ENCODE results near the gene KRTAP10-8.
"Not testable (repeated sequence)": the region's sequence is repeated elsewhere in the genome, so short reads cannot be mapped to it uniquely, and the experiment has no call there.

The KRTAP10-8 gene

DNA sequence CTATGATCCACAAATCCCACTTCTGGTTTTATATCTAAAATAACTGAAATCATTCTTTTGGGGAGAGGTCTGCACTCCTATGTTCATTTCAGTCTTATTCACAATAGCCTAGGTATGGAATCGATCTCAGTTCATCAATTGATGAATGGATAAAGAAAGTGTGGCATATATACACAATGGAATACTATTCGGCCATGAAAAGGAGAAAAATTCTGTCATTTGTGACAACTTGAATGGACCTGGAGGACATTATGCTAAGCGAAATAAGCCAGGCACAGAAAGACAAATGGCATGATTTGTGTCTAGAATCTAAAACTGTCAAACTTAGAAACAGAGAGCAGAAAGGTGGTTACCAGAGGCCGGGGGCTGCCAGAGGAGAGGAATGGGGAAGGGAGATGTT is 5.4 kb upstream of the KRTAP10-8 start:
- Histone ChIP-seq H3F3A (ENCODE audit: insufficient read depth, low read length) (no peaks in the 10 kb centered on the region), H3K27ac (ENCODE audit: low read length) (no peak overlapping the region), H2AFZ (ENCODE audit: low read length) (no peak overlapping the region), H3K4me2 (ENCODE audit: low read depth, low read length) (no peak overlapping the region), H3K9me2 (replicated peaks; ENCODE audit: insufficient read depth, low read length) (no peaks in the 10 kb centered on the region), H3K27me3 (replicated peaks; ENCODE audit: insufficient read depth, low read length) (peaks cover 82% of the 10 kb centered on the region), H3K79me2 (ENCODE audit: low read length) (no peaks in the 10 kb centered on the region), H3K4me1 (ENCODE audit: low read length) (no peaks in the 10 kb centered on the region), H3K4me3 (ENCODE audit: low read length) (no peak overlapping the region), H3K36me3 (replicated peaks; ENCODE audit: insufficient read depth, low read length) (no peaks in the 10 kb centered on the region), H3K9ac (ENCODE audit: low read length) (no peak overlapping the region), H3K9me3 (replicated peaks; ENCODE audit: insufficient read depth, low read length) (no peaks in the 10 kb centered on the region), H4K20me1 (ENCODE audit: insufficient read depth, low read length) (no peaks in the 10 kb centered on the region)
- no peak for DNase-seq
- TF ChIP-seq EZH2phosphoT487 (IDR thresholded peaks at IDR 0.05; ENCODE audit: low read length) (no peak), EZH2 (optimal IDR thresholded peaks at IDR 0.05; ENCODE audit: low read depth, low read length) (no peak)
- TF ChIP-seq, protein P1, sequence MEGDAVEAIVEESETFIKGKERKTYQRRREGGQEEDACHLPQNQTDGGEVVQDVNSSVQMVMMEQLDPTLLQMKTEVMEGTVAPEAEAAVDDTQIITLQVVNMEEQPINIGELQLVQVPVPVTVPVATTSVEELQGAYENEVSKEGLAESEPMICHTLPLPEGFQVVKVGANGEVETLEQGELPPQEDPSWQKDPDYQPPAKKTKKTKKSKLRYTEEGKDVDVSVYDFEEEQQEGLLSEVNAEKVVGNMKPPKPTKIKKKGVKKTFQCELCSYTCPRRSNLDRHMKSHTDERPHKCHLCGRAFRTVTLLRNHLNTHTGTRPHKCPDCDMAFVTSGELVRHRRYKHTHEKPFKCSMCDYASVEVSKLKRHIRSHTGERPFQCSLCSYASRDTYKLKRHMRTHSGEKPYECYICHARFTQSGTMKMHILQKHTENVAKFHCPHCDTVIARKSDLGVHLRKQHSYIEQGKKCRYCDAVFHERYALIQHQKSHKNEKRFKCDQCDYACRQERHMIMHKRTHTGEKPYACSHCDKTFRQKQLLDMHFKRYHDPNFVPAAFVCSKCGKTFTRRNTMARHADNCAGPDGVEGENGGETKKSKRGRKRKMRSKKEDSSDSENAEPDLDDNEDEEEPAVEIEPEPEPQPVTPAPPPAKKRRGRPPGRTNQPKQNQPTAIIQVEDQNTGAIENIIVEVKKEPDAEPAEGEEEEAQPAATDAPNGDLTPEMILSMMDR (IDR thresholded peaks at IDR 0.05; ENCODE audit: low read length): no peak

DNA sequence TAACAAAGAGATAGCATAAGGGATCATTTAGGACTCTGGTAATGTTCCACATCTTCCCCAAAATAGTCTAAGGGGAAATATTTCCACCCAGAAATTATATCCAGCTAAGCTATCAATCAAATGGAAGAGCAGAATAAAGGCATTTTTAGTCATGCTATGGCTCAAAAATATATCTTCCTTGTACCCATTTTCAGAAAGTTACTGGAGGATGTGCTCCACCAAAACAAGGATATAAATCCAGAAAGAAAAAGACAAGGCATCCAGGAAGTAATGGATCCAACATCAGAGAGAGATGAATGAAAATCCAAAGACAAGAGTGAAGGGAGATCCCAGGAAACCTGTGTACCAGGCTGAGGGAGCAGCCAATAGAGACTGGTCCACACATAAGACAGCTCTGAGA is 2.7 kb upstream of the KRTAP10-8 start:
- Histone ChIP-seq H3K79me2 (ENCODE audit: low read length) (no peaks in the 10 kb centered on the region), H2AFZ (ENCODE audit: low read length) (no peak overlapping the region), H3K9ac (ENCODE audit: low read length) (no peak overlapping the region), H3K4me1 (ENCODE audit: low read length) (no peaks in the 10 kb centered on the region), H3K4me3 (ENCODE audit: low read length) (no peak overlapping the region), H3K9me2 (replicated peaks; ENCODE audit: insufficient read depth, low read length) (no peaks in the 10 kb centered on the region), H3K4me2 (ENCODE audit: low read depth, low read length) (no peak overlapping the region), H3K9me3 (replicated peaks; ENCODE audit: insufficient read depth, low read length) (no peaks in the 10 kb centered on the region), H3K36me3 (replicated peaks; ENCODE audit: insufficient read depth, low read length) (no peaks in the 10 kb centered on the region), H3F3A (ENCODE audit: insufficient read depth, low read length) (no peaks in the 10 kb centered on the region), H3K27ac (ENCODE audit: low read length) (no peak overlapping the region), H3K27me3 (replicated peaks; ENCODE audit: insufficient read depth, low read length) (peaks cover 85% of the 10 kb centered on the region), H4K20me1 (ENCODE audit: insufficient read depth, low read length) (no peaks in the 10 kb centered on the region)
- no peak for DNase-seq
- TF ChIP-seq, protein P1 (IDR thresholded peaks at IDR 0.05; ENCODE audit: low read length): no peak
- no peak for TF ChIP-seq EZH2 (optimal IDR thresholded peaks at IDR 0.05; ENCODE audit: low read depth, low read length)
- no peak for TF ChIP-seq EZH2phosphoT487 (IDR thresholded peaks at IDR 0.05; ENCODE audit: low read length)

DNA sequence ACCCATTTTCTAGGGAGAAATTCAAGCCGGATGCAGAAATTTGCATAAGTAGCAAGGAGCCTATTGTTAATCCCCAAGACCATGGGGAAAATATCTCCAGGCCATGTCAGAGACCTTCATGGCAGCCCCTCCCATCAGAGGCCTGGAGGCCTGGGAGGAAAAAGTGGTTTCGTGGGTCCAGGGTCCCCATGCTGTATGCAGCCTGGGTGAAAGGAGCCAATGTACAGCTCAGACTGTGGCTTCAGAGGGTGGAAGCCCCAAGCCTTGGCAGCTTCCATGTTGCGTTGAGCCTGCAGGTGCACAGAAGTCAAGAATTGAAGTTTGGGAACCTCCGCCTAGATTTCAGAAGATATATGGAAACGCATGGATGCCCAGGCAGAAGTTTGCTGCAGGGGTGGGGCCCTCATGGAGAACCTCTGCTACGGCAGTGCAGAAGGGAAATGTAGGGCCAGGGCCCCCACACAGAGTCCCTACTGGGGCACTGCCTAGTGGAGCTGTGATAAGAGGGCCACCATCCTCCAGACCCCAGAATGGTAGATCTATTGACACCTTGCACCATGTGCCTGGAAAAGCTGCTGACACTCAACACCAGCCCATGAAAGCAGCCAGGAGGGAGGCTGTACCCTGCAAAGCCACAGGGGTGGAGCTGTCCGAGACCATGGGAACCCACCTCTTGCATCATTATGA is 1.6 kb upstream of the KRTAP10-8 start:
- not testable (repeated sequence) for H3K27ac ChIP-seq (ENCODE audit: low read length); H3K9me2 ChIP-seq (replicated peaks; ENCODE audit: insufficient read depth, low read length); H3K4me2 ChIP-seq (ENCODE audit: low read depth, low read length); H3K79me2 ChIP-seq (ENCODE audit: low read length); DNase-seq; H3K4me1 ChIP-seq (ENCODE audit: low read length); H2AFZ ChIP-seq (ENCODE audit: low read length); H3K4me3 ChIP-seq (ENCODE audit: low read length); H3K9ac ChIP-seq (ENCODE audit: low read length); H4K20me1 ChIP-seq (ENCODE audit: insufficient read depth, low read length); H3K9me3 ChIP-seq (replicated peaks; ENCODE audit: insufficient read depth, low read length); H3K36me3 ChIP-seq (replicated peaks; ENCODE audit: insufficient read depth, low read length); H3F3A ChIP-seq (ENCODE audit: insufficient read depth, low read length)
- peaks cover 85% of the 10 kb centered on the region for H3K27me3 ChIP-seq (replicated peaks; ENCODE audit: insufficient read depth, low read length)

DNA sequence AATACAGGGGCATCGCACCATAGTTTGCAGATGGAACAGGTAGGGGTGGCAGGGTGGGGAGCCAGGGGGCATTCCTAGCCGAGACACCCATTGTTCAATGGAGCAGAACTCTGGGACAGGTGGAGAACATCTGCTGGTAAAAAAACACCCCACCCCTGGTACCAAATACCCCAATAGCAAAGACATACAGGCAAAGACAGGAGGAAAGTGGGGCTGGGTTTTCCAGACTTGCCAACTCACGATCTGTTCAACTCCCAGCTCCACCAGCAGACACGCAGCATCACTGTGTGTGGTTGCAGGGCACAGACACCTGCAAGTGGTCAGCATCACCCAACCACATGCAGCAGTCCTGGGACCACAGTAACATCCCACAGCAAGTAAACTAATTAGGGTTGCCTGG is 328 bp upstream of the KRTAP10-8 start:
- H3K27ac ChIP-seq (ENCODE audit: low read length): no peak overlapping the region
- no peak overlapping the region for H3K9ac ChIP-seq (ENCODE audit: low read length)
- H3K79me2 ChIP-seq (ENCODE audit: low read length): no peaks in the 10 kb centered on the region
- H3K4me2 ChIP-seq (ENCODE audit: low read depth, low read length): no peak overlapping the region
- H2AFZ ChIP-seq (ENCODE audit: low read length): no peak overlapping the region
- no peaks in the 10 kb centered on the region for H3K4me1 ChIP-seq (ENCODE audit: low read length)
- no peak overlapping the region for H3K4me3 ChIP-seq (ENCODE audit: low read length)
- H4K20me1 ChIP-seq (ENCODE audit: insufficient read depth, low read length): no peaks in the 10 kb centered on the region
- no peaks in the 10 kb centered on the region for H3K36me3 ChIP-seq (replicated peaks; ENCODE audit: insufficient read depth, low read length)
- no peak for DNase-seq
- H3K9me2 ChIP-seq (replicated peaks; ENCODE audit: insufficient read depth, low read length): no peaks in the 10 kb centered on the region
- H3K27me3 ChIP-seq (replicated peaks; ENCODE audit: insufficient read depth, low read length): peaks cover 85% of the 10 kb centered on the region
- H3F3A ChIP-seq (ENCODE audit: insufficient read depth, low read length): no peaks in the 10 kb centered on the region
- no peak for TF ChIP-seq EZH2 (optimal IDR thresholded peaks at IDR 0.05; ENCODE audit: low read depth, low read length)
- TF ChIP-seq, protein P1 (IDR thresholded peaks at IDR 0.05; ENCODE audit: low read length): no peak
- TF ChIP-seq EZH2phosphoT487 (IDR thresholded peaks at IDR 0.05; ENCODE audit: low read length): no peak
- H3K9me3 ChIP-seq (replicated peaks; ENCODE audit: insufficient read depth, low read length): no peaks in the 10 kb centered on the region

Data from MM.1S (cell line).